ENCODE results near the gene IQGAP1.

IQGAP1 gene

DNA sequence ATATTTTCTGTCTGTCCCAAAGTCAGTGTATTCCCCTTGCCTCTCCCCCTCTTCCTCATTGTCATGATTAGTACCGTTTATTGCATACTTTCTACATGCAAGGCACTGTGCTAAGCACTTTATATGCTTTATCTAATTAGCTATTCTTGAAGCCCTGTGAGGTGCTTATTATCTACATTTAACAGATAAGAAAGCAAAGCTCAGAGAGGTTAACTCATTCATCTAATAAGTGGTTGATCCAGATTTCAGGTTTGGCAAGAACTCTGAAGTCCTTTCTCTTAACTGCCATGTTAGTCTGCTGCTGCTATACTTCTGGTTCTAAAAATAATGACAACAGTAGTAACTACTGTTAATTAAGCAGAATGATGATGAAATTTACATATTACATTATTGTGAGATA is 13.5 kb downstream of the IQGAP1 start:
- peak overlapping the region; percentile 99 for H3K27ac Mint-ChIP-seq
- peaks cover 5% of the 10 kb centered on the region for H3K36me3 Mint-ChIP-seq (ENCODE audit: low read depth)
- H3K27me3 Mint-ChIP-seq (ENCODE audit: low read depth, poor library complexity): peaks cover 2% of the 10 kb centered on the region
- no peak for DNase-seq
- H3K9me3 Mint-ChIP-seq: no peaks in the 10 kb centered on the region
- TF ChIP-seq, protein P1, sequence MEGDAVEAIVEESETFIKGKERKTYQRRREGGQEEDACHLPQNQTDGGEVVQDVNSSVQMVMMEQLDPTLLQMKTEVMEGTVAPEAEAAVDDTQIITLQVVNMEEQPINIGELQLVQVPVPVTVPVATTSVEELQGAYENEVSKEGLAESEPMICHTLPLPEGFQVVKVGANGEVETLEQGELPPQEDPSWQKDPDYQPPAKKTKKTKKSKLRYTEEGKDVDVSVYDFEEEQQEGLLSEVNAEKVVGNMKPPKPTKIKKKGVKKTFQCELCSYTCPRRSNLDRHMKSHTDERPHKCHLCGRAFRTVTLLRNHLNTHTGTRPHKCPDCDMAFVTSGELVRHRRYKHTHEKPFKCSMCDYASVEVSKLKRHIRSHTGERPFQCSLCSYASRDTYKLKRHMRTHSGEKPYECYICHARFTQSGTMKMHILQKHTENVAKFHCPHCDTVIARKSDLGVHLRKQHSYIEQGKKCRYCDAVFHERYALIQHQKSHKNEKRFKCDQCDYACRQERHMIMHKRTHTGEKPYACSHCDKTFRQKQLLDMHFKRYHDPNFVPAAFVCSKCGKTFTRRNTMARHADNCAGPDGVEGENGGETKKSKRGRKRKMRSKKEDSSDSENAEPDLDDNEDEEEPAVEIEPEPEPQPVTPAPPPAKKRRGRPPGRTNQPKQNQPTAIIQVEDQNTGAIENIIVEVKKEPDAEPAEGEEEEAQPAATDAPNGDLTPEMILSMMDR (IDR thresholded peaks at IDR 0.05): no peak
- H3K4me3 Mint-ChIP-seq: peak overlapping the region; percentile 70
- H3K4me1 Mint-ChIP-seq: peaks cover 49% of the 10 kb centered on the region

- no peaks in the 10 kb centered on the region for H3K27me3 Mint-ChIP-seq (ENCODE audit: low read depth, poor library complexity)
- peaks cover 5% of the 10 kb centered on the region for H3K36me3 Mint-ChIP-seq (ENCODE audit: low read depth)
- H3K4me3 Mint-ChIP-seq: peak overlapping the region; percentile 33
- H3K27ac Mint-ChIP-seq: peak overlapping the region; percentile 99
- no peaks in the 10 kb centered on the region for H3K9me3 Mint-ChIP-seq
- H3K4me1 Mint-ChIP-seq: peaks cover 56% of the 10 kb centered on the region
- TF ChIP-seq, protein P1 (IDR thresholded peaks at IDR 0.05): no peak
- DNase-seq: no peak
Measured at GRCh38 chr15:90402223-90402622, 14.2 kb downstream of the IQGAP1 start.

DNA sequence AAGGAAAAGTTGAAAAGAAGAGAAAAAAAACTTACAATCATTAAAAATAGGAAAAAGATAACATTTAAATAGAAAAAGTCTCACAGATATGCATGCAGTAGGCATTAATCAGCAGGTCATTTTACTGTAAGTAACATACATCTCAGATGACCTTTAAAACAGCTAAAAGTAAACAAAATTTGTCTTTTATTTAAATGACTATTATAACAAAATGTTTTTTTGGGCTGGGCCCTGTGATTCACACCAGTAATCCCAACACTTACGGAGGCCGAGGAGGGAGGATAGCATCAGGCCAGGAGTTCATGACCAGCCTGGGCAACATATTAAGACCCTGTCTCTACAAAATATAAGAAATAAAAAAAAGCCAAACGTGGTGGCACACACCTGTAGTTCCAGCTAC is 14.7 kb downstream of the IQGAP1 start:
- Mint-ChIP-seq H3K27me3 (ENCODE audit: low read depth, poor library complexity) (no peaks in the 10 kb centered on the region), H3K27ac (peak overlapping the region; percentile 99), H3K4me3 (no peak overlapping the region), H3K9me3 (no peaks in the 10 kb centered on the region), H3K4me1 (peaks cover 56% of the 10 kb centered on the region), H3K36me3 (ENCODE audit: low read depth) (peaks cover 5% of the 10 kb centered on the region)
- TF ChIP-seq, protein P1 (IDR thresholded peaks at IDR 0.05): no peak
- DNase-seq: no peak

GRCh38 chr15:90405055-90405607 is 17.1 kb downstream of the IQGAP1 start:
- peaks cover 12% of the 10 kb centered on the region for H3K9me3 Mint-ChIP-seq
- peaks cover 3% of the 10 kb centered on the region for H3K27me3 Mint-ChIP-seq (ENCODE audit: low read depth, poor library complexity)
- peaks cover 21% of the 10 kb centered on the region for H3K36me3 Mint-ChIP-seq (ENCODE audit: low read depth)
- DNase-seq: no peak
- H3K27ac Mint-ChIP-seq: peak overlapping the region; percentile 54
- H3K4me1 Mint-ChIP-seq: peaks cover 45% of the 10 kb centered on the region
- TF ChIP-seq, protein P1 (IDR thresholded peaks at IDR 0.05): no peak
- no peak overlapping the region for H3K4me3 Mint-ChIP-seq

DNA sequence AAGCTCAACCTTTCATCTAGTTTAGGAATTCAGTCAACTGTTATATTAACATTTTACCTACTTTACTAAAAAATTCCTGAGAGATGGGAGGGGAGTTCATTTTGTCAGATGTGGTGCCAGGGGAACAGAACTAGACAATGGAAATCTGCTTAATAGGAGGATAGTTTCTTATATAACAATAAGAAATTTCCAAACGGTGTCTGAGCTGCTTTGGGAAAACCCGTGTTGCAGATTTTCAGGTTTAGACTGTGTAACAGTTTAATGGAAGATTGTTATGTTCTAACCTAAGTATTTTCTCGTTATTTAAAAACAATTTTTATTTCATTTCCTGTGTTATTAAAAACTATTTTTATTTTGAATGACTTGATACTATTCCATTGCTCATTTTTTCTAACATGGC is 19.3 kb downstream of the IQGAP1 start:
- peaks cover 13% of the 10 kb centered on the region for H3K9me3 Mint-ChIP-seq
- peaks cover 3% of the 10 kb centered on the region for H3K27me3 Mint-ChIP-seq (ENCODE audit: low read depth, poor library complexity)
- H3K27ac Mint-ChIP-seq: no peak overlapping the region

More for the DNA sequence above, 19.3 kb downstream of the IQGAP1 start:
- peaks cover 25% of the 10 kb centered on the region for H3K36me3 Mint-ChIP-seq (ENCODE audit: low read depth)
- H3K4me3 Mint-ChIP-seq: no peak overlapping the region
- DNase-seq: no peak
- TF ChIP-seq, protein P1 (IDR thresholded peaks at IDR 0.05): no peak
- H3K4me1 Mint-ChIP-seq: peaks cover 23% of the 10 kb centered on the region
